ENCODE results near the gene AKT3. TPM values are rescaled to one million over a fixed set of nuclear protein-coding genes. Genes with fewer than 3 reads are reported as not detected.

AKT3 gene
- total and polyA plus RNA-seq, 4 donors = 7.1 to 53.1 (median 23.8) TPM

- no peaks in the 10 kb centered on the region for H3K9me3 ChIP-seq (ENCODE audit: control insufficient read depth in 4 of 4, insufficient read depth in 3 of 4, low read length in 3 of 4)
- ATAC-seq (ENCODE audit: insufficient read depth, low FRiP score) = no peak
- H3K4me3 ChIP-seq = no peak overlapping the region
- TF ChIP-seq CTCF (IDR thresholded peaks at IDR 0.05; ENCODE audit: control extremely low read depth, extremely low read depth) = no peak
- DNase-seq = no peak
- no peak overlapping the region for H3K27ac ChIP-seq (ENCODE audit: low read depth in 1 of 2, low read length in 1 of 2)
- H3K9ac ChIP-seq (ENCODE audit: insufficient read depth in 1 of 2, low read length in 2 of 2) = no peak overlapping the region
- WGBS, 2 donors = 88 to 95% methylated on average over 6 of the region's 6 CpGs
- H3K36me3 ChIP-seq (ENCODE audit: control insufficient read depth in 4 of 4, insufficient read depth in 4 of 4, low read length in 4 of 4) = peaks cover 0 to 1% (median 0%) of the 10 kb centered on the region in 4 donors
- H3K4me1 ChIP-seq (ENCODE audit: control insufficient read depth in 5 of 5, insufficient read depth in 5 of 5, low read length in 5 of 5) = no peaks in the 10 kb centered on the region
- no peaks in the 10 kb centered on the region for H3K27me3 ChIP-seq (ENCODE audit: control insufficient read depth in 3 of 3, insufficient read depth in 3 of 3, low read length in 2 of 3)
These were observed 299.8 kb downstream of the AKT3 start for GRCh38 chr1:243550276-243550675.

GRCh38 chr1:243549791-243550190 lies 300.3 kb downstream of the AKT3 start:
- Histone ChIP-seq H3K9ac (ENCODE audit: insufficient read depth in 1 of 2, low read length in 2 of 2) (no peak overlapping the region), H3K9me3 (ENCODE audit: control insufficient read depth in 4 of 4, insufficient read depth in 3 of 4, low read length in 3 of 4) (no peaks in the 10 kb centered on the region), H3K27me3 (ENCODE audit: control insufficient read depth in 3 of 3, insufficient read depth in 3 of 3, low read length in 2 of 3) (no peaks in the 10 kb centered on the region), H3K4me3 (no peak overlapping the region), H3K36me3 (ENCODE audit: control insufficient read depth in 4 of 4, insufficient read depth in 4 of 4, low read length in 4 of 4) (peaks cover 0 to 1% (median under 1%) of the 10 kb centered on the region in 4 donors), H3K27ac (ENCODE audit: low read depth in 1 of 2, low read length in 1 of 2) (no peak overlapping the region), H3K4me1 (ENCODE audit: control insufficient read depth in 5 of 5, insufficient read depth in 5 of 5, low read length in 5 of 5) (no peaks in the 10 kb centered on the region)
- ATAC-seq (ENCODE audit: insufficient read depth, low FRiP score) (no peak), DNase-seq (no peak)
- no peak for TF ChIP-seq CTCF (IDR thresholded peaks at IDR 0.05; ENCODE audit: control extremely low read depth, extremely low read depth)

- ATAC-seq (ENCODE audit: insufficient read depth, low FRiP score) = no peak
These were observed 300.9 kb downstream of the AKT3 start for GRCh38 chr1:243549108-243549507.

More at GRCh38 chr1:243549108-243549507, 300.9 kb downstream of the AKT3 start:
- Histone ChIP-seq H3K4me1 (ENCODE audit: control insufficient read depth in 5 of 5, insufficient read depth in 5 of 5, low read length in 5 of 5) (no peaks in the 10 kb centered on the region), H3K36me3 (ENCODE audit: control insufficient read depth in 4 of 4, insufficient read depth in 4 of 4, low read length in 4 of 4) (peaks cover 0 to 4% (median 3%) of the 10 kb centered on the region in 4 donors), H3K27me3 (ENCODE audit: control insufficient read depth in 3 of 3, insufficient read depth in 3 of 3, low read length in 2 of 3) (no peaks in the 10 kb centered on the region), H3K4me3 (no peak overlapping the region), H3K27ac (ENCODE audit: low read depth in 1 of 2, low read length in 1 of 2) (no peak overlapping the region), H3K9me3 (ENCODE audit: control insufficient read depth in 4 of 4, insufficient read depth in 3 of 4, low read length in 3 of 4) (no peaks in the 10 kb centered on the region), H3K9ac (ENCODE audit: insufficient read depth in 1 of 2, low read length in 2 of 2) (no peak overlapping the region)
- no peak for TF ChIP-seq CTCF (IDR thresholded peaks at IDR 0.05; ENCODE audit: control extremely low read depth, extremely low read depth)
- no peak for DNase-seq
